GM18511 (cell line): Measurements from ENCODE around the gene PTDSS2.
"Not testable (repeated sequence)": the region's sequence is repeated elsewhere in the genome, so short reads cannot be mapped to it uniquely, and the experiment has no call there.

Source experiments
- ATAC-seq: cut with Tn5 transposase; IDR thresholded peaks from one replicate; pipeline ENCODE4 v1.9.1; 2021; ENCODE audit warnings: mild to moderate bottlenecking, moderate library complexity; ENCODE audit not compliant: unreplicated experiment

Gene PTDSS2

GRCh38 chr11:449889-450808 lies at the start of gene PTDSS2:
PTDSS2 (plus strand) TSS chr11:450279; CDS start chr11:450456, 177 bp downstream.
- peak; percentile 84 for ATAC-seq

GRCh38 chr11:401196-401595 lies 48.9 kb upstream of the PTDSS2 start:
- ATAC-seq: not testable (repeated sequence)

GRCh38 chr11:403021-403760 lies 46.9 kb upstream of the PTDSS2 start:
- no peak for ATAC-seq

- no peak for ATAC-seq
These were observed 46.2 kb upstream of the PTDSS2 start for GRCh38 chr11:403761-404431.

- no peak for ATAC-seq
These were observed 45.4 kb upstream of the PTDSS2 start for GRCh38 chr11:404551-405264.

- no peak for ATAC-seq
These were observed 44.6 kb upstream of the PTDSS2 start for GRCh38 chr11:405323-405953.

- ATAC-seq: no peak
These were observed 43.9 kb upstream of the PTDSS2 start for GRCh38 chr11:405954-406795.

GRCh38 chr11:406796-407650 lies 43.1 kb upstream of the PTDSS2 start:
- peak; percentile 80 for ATAC-seq

GRCh38 chr11:407651-408123 lies 42.4 kb upstream of the PTDSS2 start:
- peak; percentile 6 for ATAC-seq

GRCh38 chr11:408154-409007 lies 41.7 kb upstream of the PTDSS2 start:
- ATAC-seq: no peak

- no peak for ATAC-seq
These were observed 41.0 kb upstream of the PTDSS2 start for GRCh38 chr11:409008-409599.

GRCh38 chr11:409600-410483 lies 40.2 kb upstream of the PTDSS2 start:
- no peak for ATAC-seq

GRCh38 chr11:410711-411110 lies 39.4 kb upstream of the PTDSS2 start:
- ATAC-seq: not testable (repeated sequence)

GRCh38 chr11:411520-411919 lies 38.6 kb upstream of the PTDSS2 start:
- ATAC-seq: not testable (repeated sequence)

- no peak for ATAC-seq
These were observed 37.4 kb upstream of the PTDSS2 start for GRCh38 chr11:412641-413119.
